A549 treated with Mapracorat at 1 μM for 4 hours (cell line): ENCODE results near the gene BRD7. TPM values are rescaled to one million over a fixed set of nuclear protein-coding genes. Genes with fewer than 3 reads are reported as not detected.

Source experiments
- total RNA-seq: library from RNA; stranded (reverse); fragments of 200-300 nt; extraction: Qiagen RNA extraction; gene quantifications from 5 replicates; pipeline ENCODE4 v1.2.3, GENCODE V29; 2022

The BRD7 gene
- total RNA-seq: 53.5 to 62.8 TPM (median 56.6 TPM) in 5 replicates

DNA sequence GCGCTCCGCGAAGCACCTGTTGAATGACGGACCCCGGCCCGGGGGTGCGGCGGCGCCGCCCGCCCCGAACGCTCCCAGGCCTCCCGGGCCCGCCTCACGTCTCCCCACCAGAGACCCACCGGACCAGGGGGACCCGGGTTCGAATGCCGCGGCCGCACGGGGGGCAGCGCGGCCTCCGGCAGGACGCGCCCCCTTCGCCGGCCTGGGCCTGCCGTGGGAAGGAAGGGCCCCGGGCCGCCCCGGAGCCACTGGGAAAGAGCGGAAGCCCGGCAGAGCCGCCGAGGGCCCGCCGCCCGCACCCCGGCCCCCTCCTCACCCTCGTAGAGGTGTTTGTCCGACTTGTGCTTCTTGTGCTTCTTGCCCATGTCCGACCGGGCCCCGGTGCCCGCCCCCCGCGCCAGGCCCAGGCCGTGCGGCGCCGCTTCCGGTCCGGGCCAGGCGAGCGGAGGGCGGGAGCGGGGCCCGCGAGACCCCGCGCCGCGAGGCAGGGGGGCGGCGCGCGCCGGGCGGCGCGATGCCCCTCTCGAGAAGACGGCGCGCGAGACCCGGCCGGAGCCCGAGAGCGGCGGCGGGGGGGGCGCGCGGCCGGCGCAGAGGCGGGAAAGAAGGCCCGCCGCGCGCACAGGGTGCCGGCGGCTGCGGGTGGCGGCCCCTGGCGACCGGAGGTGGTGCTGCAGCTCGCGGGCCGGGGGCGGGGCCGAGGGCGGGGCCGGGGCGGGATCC lies at the start of gene BRD7:
Gene BRD7, minus strand, starts transcription at position 579 of the 723 bp plus-strand sequence. Its CDS starts 214 bp downstream, at position 365.

DNA sequence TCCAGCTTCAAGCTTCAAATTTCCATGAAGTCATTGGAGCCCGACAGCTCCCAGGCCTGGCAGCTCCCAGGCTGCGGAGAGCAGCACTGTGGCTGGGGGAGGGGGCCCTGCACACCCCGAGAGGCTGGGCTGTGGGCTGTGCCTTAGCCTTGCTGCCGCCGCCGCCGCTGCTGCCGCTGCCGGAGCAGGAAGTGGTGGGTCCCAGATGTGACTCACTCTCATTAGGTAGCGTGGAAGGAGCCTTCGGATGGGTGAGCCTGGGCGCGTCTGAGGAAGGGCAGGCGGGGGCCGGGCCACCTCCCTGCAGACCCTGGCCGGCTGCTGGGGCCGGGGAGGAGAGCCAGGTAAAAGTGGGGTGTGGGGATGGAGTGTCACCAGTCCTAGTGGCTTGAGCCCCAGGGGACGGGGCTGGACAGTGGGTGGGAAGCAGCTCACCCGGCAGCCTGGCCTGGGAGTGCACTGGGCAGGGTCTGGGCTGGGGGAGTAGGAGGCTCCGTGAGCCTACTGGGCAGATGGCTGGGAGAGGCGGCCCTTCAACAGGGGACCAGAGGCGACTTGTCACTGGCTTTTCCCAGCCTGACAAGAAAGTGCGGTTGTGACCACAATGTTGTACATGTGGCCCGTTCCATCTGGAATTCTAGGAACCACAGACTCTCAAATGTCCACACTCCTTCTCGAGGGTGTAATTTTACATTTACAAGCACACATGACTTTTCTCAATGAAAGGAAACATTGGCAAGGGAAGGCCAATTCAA lies 102.3 kb downstream of the BRD7 start, which contains the start of gene ADCY7:
Gene ADCY7, plus strand, starts transcription at position 215 of the 755 bp plus-strand sequence. CDS start 21,629 bp downstream, outside the sequence.

Other genes starting within 250 kb of the BRD7 start
- gene TENT4B, start 215.7 kb downstream of the BRD7 start, total RNA-seq: 9.3 to 12.8 TPM (median 11.8 TPM) in 5 replicates
- 9.6 to 16.8 TPM (median 13.3 TPM) in 5 replicates for gene ADCY7, start 102.4 kb downstream of the BRD7 start, total RNA-seq
- gene NKD1, start 179.4 kb upstream of the BRD7 start, total RNA-seq: 0.11 to 0.53 TPM (median 0.42 TPM) in 5 replicates